Left renal cortex interstitium (tissue), 4 donors: ENCODE measurements around the gene DMRTA2. TPM values are rescaled to one million over a fixed set of nuclear protein-coding genes. Genes with fewer than 3 reads are reported as not detected.

Experiments used
- DNase-seq, 4 donors: peaks; one replicate each; pipeline ENCODE4 v3.0.0-alpha.2; 2013; ENCODE audit warnings: low read depth in 4 of 4, low spot score in 2 of 4, missing footprints in 1 of 4
- polyA plus RNA-seq, 4 donors: library from polyadenylated mRNA; unstranded; fragments of 120-200 nt; gene quantifications; one replicate each; pipeline ENCODE4 v1.2.1, GENCODE V29; 2013; ENCODE audit not compliant: insufficient read length in 4 of 4

DMRTA2 gene
- polyA plus RNA-seq, 4 donors = not detected

GRCh38 chr1:50424045-50424883 lies 1.0 kb upstream of the DMRTA2 start:
- DNase-seq = no peak

- DNase-seq = no peak
These were observed 392 bp upstream of the DMRTA2 start for GRCh38 chr1:50423670-50424000.

- no peak for DNase-seq
These were observed 633 bp downstream of the DMRTA2 start for GRCh38 chr1:50422675-50422945.

DNA sequence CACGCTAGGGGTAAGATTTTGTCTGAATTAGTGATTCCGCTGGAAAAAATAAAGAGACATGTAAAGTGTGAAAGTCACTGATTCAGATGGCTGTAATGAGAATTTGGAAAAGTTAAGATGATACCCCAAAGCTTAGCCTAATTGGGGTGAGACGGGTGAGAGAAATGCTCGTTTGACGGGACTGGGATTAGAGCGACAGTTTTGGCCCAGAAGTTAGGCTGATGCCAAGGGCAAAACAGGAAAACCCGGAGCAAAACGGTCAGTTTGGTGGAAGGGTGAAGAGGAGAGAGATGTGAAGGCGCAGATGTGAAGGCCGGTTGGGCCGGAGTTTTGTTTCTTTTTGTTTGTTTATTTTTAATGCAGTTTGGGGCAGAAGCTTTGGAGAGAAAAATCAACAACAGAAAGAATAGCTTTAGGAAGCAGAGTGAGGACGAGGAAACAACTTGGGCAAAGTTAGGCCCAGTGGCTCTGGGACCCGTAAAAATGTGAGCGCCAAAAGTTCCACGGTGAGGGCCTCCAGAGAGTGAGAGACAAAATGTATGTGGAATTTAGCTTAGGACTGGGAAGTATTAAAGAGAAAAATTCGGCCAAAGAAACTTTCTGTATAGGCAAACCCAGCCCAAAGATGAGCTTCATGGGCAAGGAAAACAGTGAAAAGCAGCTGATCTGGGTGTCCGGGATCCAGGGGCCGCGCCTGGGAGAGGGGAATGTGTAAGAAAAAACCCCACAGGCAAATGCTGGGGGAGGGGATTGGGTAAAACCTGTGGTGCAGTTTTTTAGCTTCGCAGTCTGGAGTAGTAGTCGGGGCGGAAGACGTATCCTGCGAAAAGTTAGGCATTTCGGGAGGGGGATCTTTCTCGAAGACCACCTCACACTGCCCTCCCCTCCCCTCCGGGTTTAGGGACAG lies 1.2 kb downstream of the DMRTA2 start:
- DNase-seq = no peak

DNA sequence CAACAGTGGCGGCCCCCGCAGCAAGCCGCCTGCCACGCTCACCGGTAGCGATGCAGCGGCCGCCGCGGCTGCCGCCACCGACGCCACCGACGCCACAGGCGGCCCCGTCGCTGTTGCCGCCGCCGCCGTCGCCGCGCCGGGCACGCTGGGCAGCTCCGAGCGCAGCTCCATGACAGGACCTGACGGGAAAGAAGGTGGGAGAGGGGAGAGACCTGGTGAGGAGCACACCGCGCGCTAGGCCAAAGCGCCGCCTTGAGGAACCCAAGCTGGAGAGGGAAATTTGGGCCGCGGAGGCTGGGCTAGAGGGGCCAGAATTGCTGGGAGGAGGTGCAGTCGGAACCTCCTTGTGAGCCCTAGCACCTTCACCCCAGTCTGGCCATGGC lies 1.9 kb downstream of the DMRTA2 start:
- no peak for DNase-seq

DNA sequence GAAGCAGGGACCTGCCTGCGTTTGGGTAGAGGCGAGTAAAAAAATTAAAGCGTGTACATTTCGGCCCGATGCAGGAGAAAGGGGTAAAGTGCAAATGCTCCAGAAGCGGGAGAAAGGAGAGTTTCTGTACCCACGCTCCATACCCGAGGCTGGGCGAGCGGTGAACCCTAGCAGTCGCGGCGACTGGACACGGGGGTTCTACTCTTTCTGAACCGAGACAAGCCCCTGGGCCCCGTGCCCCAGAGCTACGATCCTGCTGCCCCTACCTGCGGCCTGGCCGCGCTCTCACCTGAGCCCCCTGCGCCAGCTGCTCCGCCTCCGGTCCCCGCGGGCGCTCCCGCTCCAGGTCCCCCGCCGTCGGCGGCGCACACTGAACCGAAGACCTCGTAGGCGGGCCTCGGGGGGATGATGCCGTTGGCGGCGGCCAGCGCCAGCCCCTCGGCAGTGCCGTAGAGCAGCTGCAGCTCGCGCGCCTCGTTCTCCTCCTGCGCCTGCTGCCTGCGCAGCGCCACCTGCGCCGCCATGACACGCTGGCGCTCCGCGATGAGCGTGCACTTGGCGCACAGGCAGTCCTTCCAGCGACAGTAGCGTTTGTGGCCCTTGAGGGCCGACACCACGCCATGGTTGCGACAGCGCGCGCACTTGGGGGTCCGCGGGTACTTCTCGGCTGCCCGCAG lies 2.4 kb downstream of the DMRTA2 start:
- DNase-seq = no peak

- no peak for DNase-seq
These were observed 3.2 kb downstream of the DMRTA2 start for GRCh38 chr1:50419907-50420677.

DNA sequence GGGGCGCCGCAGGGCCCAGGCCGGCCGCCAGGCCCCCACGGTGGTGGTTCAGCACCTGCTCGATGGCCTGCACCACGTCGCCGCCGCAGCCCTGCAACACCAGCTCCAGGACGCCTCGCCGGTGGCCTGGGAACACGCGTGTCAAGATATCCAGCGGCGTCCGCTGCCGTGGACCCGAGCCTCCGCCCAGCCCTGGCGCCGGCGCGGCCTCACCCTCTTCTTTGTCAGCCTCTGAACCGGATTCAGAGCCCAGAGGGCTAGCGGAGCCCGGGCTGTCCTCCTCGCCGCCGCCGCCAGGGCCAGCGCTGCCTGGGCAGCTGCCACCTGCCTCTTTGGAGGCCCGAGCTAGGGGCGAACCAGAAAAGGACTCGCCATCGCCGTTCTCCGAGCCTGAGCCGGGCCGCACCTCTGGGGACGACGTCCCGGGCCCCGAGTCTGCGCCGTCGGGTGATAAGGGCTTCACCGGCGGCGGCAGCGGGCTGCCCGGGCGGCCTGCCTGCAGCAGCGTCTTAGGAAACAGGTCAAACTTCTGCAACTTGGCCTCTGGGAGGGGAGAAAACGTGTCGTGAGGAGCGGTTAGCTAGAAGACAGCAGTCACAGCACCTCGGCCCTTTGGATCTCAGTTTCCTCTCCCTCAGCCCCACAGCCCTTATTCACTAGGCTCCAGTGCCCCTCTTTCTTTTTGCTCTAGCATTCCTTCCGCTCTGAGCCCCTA lies 3.9 kb downstream of the DMRTA2 start:
- DNase-seq = no peak

DNA sequence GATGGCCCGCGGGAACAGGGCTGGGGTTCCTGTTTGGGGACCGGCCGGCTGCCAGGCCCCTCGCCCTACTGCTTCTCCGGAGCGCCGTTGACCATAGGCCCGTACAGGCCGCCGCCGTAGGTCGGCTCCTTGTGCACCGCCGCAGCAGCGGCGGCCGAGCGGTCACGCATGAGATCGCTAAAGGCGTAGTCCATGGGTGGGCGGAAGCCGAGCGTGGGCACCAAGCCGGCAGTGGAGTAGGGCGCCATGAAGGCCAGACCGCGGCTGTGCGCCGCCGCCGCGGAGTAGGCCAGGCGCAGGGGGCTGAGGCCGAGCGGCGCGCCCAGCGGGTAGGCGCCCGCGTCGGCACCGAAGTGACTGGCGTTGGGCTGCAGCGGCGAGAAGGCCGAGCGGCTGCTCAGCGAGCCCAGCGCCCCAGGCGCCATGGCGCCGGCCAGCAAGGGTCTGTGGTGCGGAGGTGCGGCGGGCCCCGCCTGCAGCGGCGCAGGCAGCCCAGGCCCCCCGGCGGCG lies 4.6 kb downstream of the DMRTA2 start:
- no peak for DNase-seq

DNA sequence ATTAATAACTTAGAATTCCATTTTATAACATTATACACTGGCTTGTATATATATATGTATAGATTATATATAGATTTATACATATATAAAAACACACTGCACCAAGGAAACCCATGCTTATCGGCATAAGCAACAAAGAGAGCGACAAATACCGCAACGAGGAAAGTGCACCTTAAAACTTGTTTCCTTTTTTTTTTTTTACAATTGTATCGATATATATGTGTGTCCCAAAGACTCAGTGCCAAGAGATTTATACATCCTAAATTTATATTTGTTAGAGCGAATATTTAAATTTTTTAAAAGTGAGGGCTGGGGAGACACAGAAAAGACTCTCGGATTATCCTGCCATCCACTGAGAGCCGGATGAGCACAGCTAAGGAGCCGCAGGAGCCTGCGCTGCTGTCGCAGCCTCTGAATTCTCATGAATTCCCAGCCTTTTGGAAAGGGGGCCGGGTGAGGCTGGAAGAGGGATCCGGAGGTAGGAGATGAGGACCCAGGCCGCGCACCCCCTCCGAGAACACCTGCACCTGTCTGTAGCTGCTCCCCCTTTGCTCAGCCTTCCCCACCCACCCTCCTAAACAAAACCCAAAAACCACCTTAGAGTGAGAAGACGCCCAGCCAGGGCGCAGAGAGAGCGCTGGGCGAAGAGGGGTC lies 5.2 kb downstream of the DMRTA2 start:
- no peak for DNase-seq

DNA sequence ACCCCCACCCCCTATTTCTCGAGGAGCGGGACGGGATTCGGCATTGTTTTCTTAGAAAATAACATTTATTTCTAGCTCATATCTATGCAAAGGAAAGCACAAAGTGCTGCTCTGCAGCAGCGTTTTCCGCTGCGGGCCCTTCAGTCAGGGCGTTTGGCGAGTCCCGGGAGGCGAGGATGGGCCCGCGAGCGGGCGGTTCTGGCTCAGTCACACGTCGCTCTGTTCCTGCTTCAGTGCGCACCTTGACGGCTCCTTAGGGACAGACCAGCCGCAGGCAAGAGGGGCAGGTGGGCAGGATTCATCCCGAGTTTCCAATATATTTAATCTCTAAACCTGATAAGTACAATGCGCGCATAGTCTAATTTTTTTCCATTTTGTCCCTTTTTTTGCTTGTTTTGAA lies 5.7 kb downstream of the DMRTA2 start:
- DNase-seq = no peak

GRCh38 chr1:50416553-50417453 lies 6.4 kb downstream of the DMRTA2 start:
- no peak for DNase-seq

- no peak for DNase-seq
These were observed 7.1 kb downstream of the DMRTA2 start for GRCh38 chr1:50416150-50416527.

DNA sequence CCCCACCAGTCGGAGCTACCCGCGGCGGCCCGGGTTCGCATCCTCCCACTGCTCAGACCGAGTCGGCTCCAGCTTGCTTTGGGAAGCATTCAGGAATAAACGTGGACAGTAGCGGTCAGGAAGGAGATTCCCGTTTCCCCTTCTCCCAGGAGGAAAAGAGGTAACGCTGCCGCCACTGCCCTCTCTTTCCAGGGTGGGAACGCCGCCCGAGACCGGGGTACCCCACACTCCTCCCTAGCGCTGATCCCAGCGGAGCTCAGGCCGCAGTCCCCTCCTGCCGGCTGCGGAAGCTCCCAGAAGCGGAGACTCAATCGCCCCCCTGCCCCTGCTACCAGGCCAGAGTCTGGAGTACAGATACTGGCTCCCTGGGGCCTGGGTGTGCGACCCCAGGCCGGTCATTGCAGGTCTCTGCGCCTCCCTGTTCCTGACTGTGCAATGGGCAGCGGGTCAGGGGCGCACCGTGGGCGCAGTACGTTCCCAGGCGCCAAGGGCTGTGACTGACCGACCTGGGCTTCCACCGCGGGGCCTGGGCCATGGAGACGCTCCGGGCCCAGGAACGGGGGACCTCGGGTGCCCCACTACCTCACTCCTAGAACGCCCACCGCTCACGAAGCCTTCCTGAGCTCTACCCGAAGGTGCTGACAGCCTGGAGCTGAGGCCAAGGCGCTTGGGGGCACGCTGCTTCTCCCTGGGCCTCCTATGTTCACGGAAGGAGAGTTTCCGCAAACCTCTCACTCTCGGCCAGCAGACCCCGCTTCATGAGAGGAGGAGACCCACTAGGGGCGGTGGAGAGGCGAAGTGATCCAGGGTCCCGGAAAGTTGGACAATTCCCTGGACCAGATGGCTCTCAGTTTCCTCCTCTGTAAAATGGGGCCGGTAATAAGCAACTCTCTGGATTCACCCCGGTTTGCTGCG lies 7.8 kb downstream of the DMRTA2 start:
- DNase-seq = no peak

DNA sequence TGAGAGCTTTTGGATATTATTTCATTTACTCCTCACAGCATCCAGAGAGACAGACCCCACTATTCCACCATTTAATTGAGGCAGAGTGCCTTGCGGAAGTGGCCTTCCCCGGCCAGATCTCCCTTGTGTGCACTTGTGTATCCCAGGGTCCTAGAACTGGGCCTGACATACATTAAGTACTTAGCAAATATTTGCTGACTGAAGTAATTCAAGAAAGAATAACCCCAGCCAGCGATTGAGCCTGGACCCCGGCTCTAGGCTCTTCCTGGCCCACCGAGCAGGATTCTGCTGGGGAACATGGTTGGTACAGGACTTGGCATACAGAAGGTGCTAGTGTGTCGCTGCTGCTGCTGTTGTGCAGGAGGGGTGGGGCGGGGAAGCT lies 8.4 kb downstream of the DMRTA2 start:
- DNase-seq = no peak

- DNase-seq = no peak
These were observed 10.3 kb downstream of the DMRTA2 start for GRCh38 chr1:50412813-50413476.

DNA sequence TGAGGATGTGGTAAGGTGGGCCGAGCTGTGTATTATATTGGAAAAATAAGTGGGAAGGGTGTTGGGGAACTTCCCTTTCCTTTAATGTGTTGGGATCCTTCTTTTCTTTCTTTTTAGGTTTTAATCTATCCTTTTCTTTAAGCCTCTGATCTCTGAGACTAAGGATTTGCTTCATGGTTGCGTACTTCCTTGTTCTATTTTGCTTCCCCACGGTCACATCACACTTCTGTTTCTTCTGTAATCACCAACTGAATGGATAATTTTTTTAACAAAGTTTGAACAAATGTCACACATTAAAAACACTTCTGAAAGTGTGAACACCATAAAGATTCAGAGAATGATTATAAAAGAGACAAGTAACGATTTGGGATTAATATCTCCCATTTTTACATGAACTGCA lies 17.4 kb downstream of the DMRTA2 start:
- DNase-seq = no peak
